HCT116 (cell line): Measurements from ENCODE around the gene ARHGEF3. TPM values are rescaled to one million over a fixed set of nuclear protein-coding genes. Genes with fewer than 3 reads are reported as not detected.

Experiments used
- ATAC-seq: fragments of 200-7000 bp; cut with Tn5 transposase; 2 replicates; pipeline ENCODE4 v1.9.1; 2020; ENCODE audit warnings: mild to moderate bottlenecking, moderate library complexity
- BruUV-seq: library from RNA; stranded (reverse); fragments of 400-500 nt; replicated peaks from 2 replicates; lab custom pipeline; 2021; lab: Mats Ljungman, UMichigan
- CTCF ChIA-PET: fragments of 300-600 bp; sonication (Branson Sonifier 250); formaldehyde crosslinking; loops from one replicate; lab custom pipeline; 2021; ENCODE audit warnings: antibody characterized with exemption; lab: Charles Lee
- POLR2A ChIA-PET: fragments of 300-600, 350-600 bp; sonication (Branson Sonifier 250); formaldehyde crosslinking; loops from one replicate; lab custom pipeline; 2021; ENCODE audit warnings: antibody characterized with exemption; lab: Charles Lee
- RAD21 ChIA-PET, 2 experiments: fragments of 300-600 bp; sonication (Branson Sonifier 250); formaldehyde crosslinking; loops; one replicate each; lab custom pipeline; 2023; ENCODE audit warnings: low total read pairs in 2 of 2; ENCODE audit not compliant: uncharacterized antibody in 2 of 2, unreplicated experiment in 2 of 2, low non-redundant PET in 1 of 2; lab: Charles Lee
- DNase-seq: peaks from one replicate; pipeline ENCODE4 v3.0.0-alpha.2; 2010; ENCODE audit warnings: low read depth, low spot score
- H2AFZ ChIP-seq: fragments of 200-600 bp; shearing (Covaris generic), sonication (generic); 2 replicates; pipeline ENCODE4 v1.6.1; 2017; ENCODE audit warnings: low read depth, mixed run types, mixed read lengths, antibody characterized with exemption, low read length; ENCODE audit not compliant: poor library complexity, severe bottlenecking
- H3K27ac ChIP-seq: 2 replicates; pipeline ENCODE4 v1.5.1; 2012; ENCODE audit warnings: low read depth, low read length
- H3K27me3 ChIP-seq: fragments of 200-600 bp; sonication (generic); 2 replicates; pipeline ENCODE4 v1.6.1; 2016; ENCODE audit warnings: mixed run types, low read length, mixed read lengths; ENCODE audit not compliant: insufficient read depth
- H3K36me3 ChIP-seq, 2 experiments: fragments of 200-500 bp in 1 of 2; fragments of 200-600 bp in 1 of 2; sonication (Bioruptor generic) in 1 of 2; sonication (generic) in 1 of 2; 2 replicates each; pipeline versions ENCODE4 v1.5.1 to v1.6.1; 2014 to 2016; ENCODE audit warnings: low read length in 2 of 2, inconsistent platforms in 1 of 2, mixed read lengths in 1 of 2, mixed run types in 1 of 2; ENCODE audit not compliant: insufficient read depth in 2 of 2, control insufficient read depth in 1 of 2
- H3K4me1 ChIP-seq, 2 experiments: fragments of 200-600 bp in 1 of 2; sonication (generic) in 1 of 2; 2 replicates each; pipeline versions ENCODE4 v1.5.1 to v1.6.1; 2012 to 2017; ENCODE audit warnings: low read length in 2 of 2, inconsistent platforms in 1 of 2, mild to moderate bottlenecking in 1 of 2, mixed read lengths in 1 of 2, mixed run types in 1 of 2, moderate library complexity in 1 of 2; ENCODE audit not compliant: insufficient read depth in 2 of 2, control insufficient read depth in 1 of 2
- H3K4me2 ChIP-seq: fragments of 200-600 bp; sonication (generic); 2 replicates; pipeline ENCODE4 v1.6.1; 2017; ENCODE audit warnings: mixed run types, low read length, mixed read lengths
- H3K4me3 ChIP-seq, 2 experiments: fragments of 200-600 bp in 1 of 2; sonication (generic) in 1 of 2; replicated peaks in 1 of 2; 2 replicates each; pipeline ENCODE4 v1.5.1; 2011 to 2016; ENCODE audit warnings: low read length in 2 of 2, control low read depth in 1 of 2, low read depth in 1 of 2, mild to moderate bottlenecking in 1 of 2, mixed read lengths in 1 of 2, mixed run types in 1 of 2
- H3K79me2 ChIP-seq: fragments of 200-600 bp; sonication (generic); 2 replicates; pipeline ENCODE4 v1.6.1; 2017; ENCODE audit warnings: mild to moderate bottlenecking, mixed run types, low read length, moderate library complexity, mixed read lengths; ENCODE audit not compliant: insufficient read depth
- H3K9ac ChIP-seq: fragments of 200-600 bp; sonication (generic); 2 replicates; pipeline ENCODE4 v1.6.1; 2016; ENCODE audit warnings: low read length, mixed read lengths
- H3K9me2 ChIP-seq: fragments of 200-600 bp; sonication (generic), shearing (Covaris generic); 2 replicates; pipeline ENCODE4 v1.6.1; 2017; ENCODE audit warnings: mixed run types, mild to moderate bottlenecking, moderate library complexity; ENCODE audit not compliant: insufficient read depth
- H3K9me3 ChIP-seq, 2 experiments: fragments of 200-500 bp in 1 of 2; fragments of 200-600 bp in 1 of 2; sonication (Bioruptor generic) in 1 of 2; sonication (generic) in 1 of 2; 2 replicates each; pipeline ENCODE4 v1.6.1; 2014 to 2017; ENCODE audit warnings: low read length in 2 of 2, mixed read lengths in 2 of 2, inconsistent platforms in 1 of 2, low read depth in 1 of 2, mild to moderate bottlenecking in 1 of 2, mixed run types in 1 of 2, moderate library complexity in 1 of 2; ENCODE audit not compliant: control insufficient read depth in 1 of 2, insufficient read depth in 1 of 2
- H4K20me1 ChIP-seq: fragments of 200-600 bp; sonication (generic), shearing (Covaris generic); 2 replicates; pipeline ENCODE4 v1.6.1; 2017; ENCODE audit warnings: mixed run types, mild to moderate bottlenecking, moderate library complexity; ENCODE audit not compliant: insufficient read depth
- ATF3 ChIP-seq: IDR thresholded peaks from 2 replicates; pipeline ENCODE4 v1.6.1; 2012
- CBX3 ChIP-seq: IDR thresholded peaks from 2 replicates; pipeline ENCODE4 v1.6.1; 2012; ENCODE audit warnings: low read depth
- CEBPB ChIP-seq: IDR thresholded peaks from 2 replicates; pipeline ENCODE4 v1.6.1; 2012; ENCODE audit warnings: low read depth
- CTCF ChIP-seq, 3 experiments: fragments of 200-600 bp in 1 of 3; sonication (generic) in 1 of 3; IDR thresholded peaks in 2 of 3; conservative IDR thresholded peaks in 1 of 3; 2 replicates each; pipeline ENCODE4 v1.5.1; 2012 to 2017; ENCODE audit warnings: low read depth in 2 of 3, low read length in 2 of 3, antibody characterized with exemption in 1 of 3, borderline replicate concordance in 1 of 3, control low read depth in 1 of 3, mild to moderate bottlenecking in 1 of 3, mixed read lengths in 1 of 3, mixed run types in 1 of 3, moderate library complexity in 1 of 3; ENCODE audit not compliant: insufficient read depth in 1 of 3
- EGR1 ChIP-seq: IDR thresholded peaks from 2 replicates; pipeline ENCODE4 v1.6.1; 2012; ENCODE audit warnings: low read depth
- ELF1 ChIP-seq: IDR thresholded peaks from 2 replicates; pipeline ENCODE4 v1.6.1; 2012; ENCODE audit warnings: low read depth, borderline replicate concordance
- EZH2 ChIP-seq: fragments of 200-600 bp; sonication (generic); IDR thresholded peaks from 2 replicates; pipeline ENCODE4 v1.6.1; 2017; ENCODE audit warnings: antibody characterized with exemption, mixed run types
- EZH2phosphoT487 ChIP-seq: fragments of 200-600 bp; IDR thresholded peaks from 2 replicates; pipeline ENCODE4 v1.6.1; 2018; ENCODE audit warnings: antibody characterized with exemption, borderline replicate concordance
- FOSL1 ChIP-seq: IDR thresholded peaks from 2 replicates; pipeline ENCODE4 v1.6.1; 2012; ENCODE audit warnings: low read depth
- JUND ChIP-seq: IDR thresholded peaks from 2 replicates; pipeline ENCODE4 v1.6.1; 2012
- SIN3A ChIP-seq: IDR thresholded peaks from 2 replicates; pipeline ENCODE4 v1.6.1; 2012; ENCODE audit warnings: low read depth
- SP1 ChIP-seq: IDR thresholded peaks from 2 replicates; pipeline ENCODE4 v1.6.1; 2012; ENCODE audit warnings: low read depth
- SRF ChIP-seq: IDR thresholded peaks from 2 replicates; pipeline ENCODE4 v1.6.1; 2012; ENCODE audit warnings: low read depth
- TCF7L2 ChIP-seq: IDR thresholded peaks from 2 replicates; pipeline ENCODE4 v1.7.0; 2011; ENCODE audit warnings: borderline replicate concordance, inconsistent platforms; ENCODE audit not compliant: insufficient read depth, insufficient read length; ENCODE audit errors: extremely low read depth
- ZFX ChIP-seq: fragments of 450-650 bp; IDR thresholded peaks from 2 replicates; pipeline ENCODE4 v1.6.1; 2017
- ZNF274 ChIP-seq: fragments of 200-500 bp; sonication (Bioruptor generic); IDR thresholded peaks from 2 replicates; pipeline ENCODE4 v1.6.1; 2014; ENCODE audit warnings: mild to moderate bottlenecking, low read depth, low read length, inconsistent platforms
- intact Hi-C: fragments of 100-400 bp; cut with micrococcal nuclease; formaldehyde crosslinking; loops from 2 replicates; pipeline ENCODE4 v1.10.0; 2022
- total RNA-seq: library from RNA; stranded (reverse); gene quantifications from one replicate; pipeline ENCODE4 v1.2.1, GENCODE V29; 2021; ENCODE audit not compliant: unreplicated experiment
- TF ChIP-seq, protein P1 (sequence below): IDR thresholded peaks from 2 replicates; pipeline ENCODE4 v1.6.1; 2012; ENCODE audit warnings: low read depth
- TF ChIP-seq, protein P2 (sequence below): IDR thresholded peaks from 2 replicates; pipeline ENCODE4 v1.6.1; 2011; ENCODE audit warnings: mild to moderate bottlenecking, low read length, moderate library complexity; ENCODE audit not compliant: insufficient replicate concordance; ENCODE audit errors: extremely low read depth

The ARHGEF3 gene
- total RNA-seq, 1 experiment from 2014 or later: 18.1 TPM

GRCh38 chr3:56833536-56833935 is 31.8 kb upstream of the ARHGEF3 start:
- H3K27ac ChIP-seq: no peak overlapping the region
- no peak overlapping the region for H2AFZ ChIP-seq
- DNase-seq (no peak), ATAC-seq (no peak)
- POLR2A ChIA-PET: no interaction called here
- H3K36me3 ChIP-seq: no peaks in the 10 kb centered on the region
- H3K27me3 ChIP-seq: no peaks in the 10 kb centered on the region
- intact Hi-C loops: no loop called here
- no peaks in the 10 kb centered on the region for H3K79me2 ChIP-seq
- CTCF ChIA-PET: no interaction called here
- H3K4me3 ChIP-seq: no peak overlapping the region
- H3K4me1 ChIP-seq: peaks cover 18 to 26% of the 10 kb centered on the region in 2 experiments
- TF ChIP-seq ZNF274: no peak
- TF ChIP-seq CEBPB: no peak
- TF ChIP-seq JUND: no peak
- no peak for TF ChIP-seq SIN3A
- TF ChIP-seq EGR1: no peak
- no peak for TF ChIP-seq ELF1
- no peak for TF ChIP-seq ATF3
- TF ChIP-seq, protein P1, sequence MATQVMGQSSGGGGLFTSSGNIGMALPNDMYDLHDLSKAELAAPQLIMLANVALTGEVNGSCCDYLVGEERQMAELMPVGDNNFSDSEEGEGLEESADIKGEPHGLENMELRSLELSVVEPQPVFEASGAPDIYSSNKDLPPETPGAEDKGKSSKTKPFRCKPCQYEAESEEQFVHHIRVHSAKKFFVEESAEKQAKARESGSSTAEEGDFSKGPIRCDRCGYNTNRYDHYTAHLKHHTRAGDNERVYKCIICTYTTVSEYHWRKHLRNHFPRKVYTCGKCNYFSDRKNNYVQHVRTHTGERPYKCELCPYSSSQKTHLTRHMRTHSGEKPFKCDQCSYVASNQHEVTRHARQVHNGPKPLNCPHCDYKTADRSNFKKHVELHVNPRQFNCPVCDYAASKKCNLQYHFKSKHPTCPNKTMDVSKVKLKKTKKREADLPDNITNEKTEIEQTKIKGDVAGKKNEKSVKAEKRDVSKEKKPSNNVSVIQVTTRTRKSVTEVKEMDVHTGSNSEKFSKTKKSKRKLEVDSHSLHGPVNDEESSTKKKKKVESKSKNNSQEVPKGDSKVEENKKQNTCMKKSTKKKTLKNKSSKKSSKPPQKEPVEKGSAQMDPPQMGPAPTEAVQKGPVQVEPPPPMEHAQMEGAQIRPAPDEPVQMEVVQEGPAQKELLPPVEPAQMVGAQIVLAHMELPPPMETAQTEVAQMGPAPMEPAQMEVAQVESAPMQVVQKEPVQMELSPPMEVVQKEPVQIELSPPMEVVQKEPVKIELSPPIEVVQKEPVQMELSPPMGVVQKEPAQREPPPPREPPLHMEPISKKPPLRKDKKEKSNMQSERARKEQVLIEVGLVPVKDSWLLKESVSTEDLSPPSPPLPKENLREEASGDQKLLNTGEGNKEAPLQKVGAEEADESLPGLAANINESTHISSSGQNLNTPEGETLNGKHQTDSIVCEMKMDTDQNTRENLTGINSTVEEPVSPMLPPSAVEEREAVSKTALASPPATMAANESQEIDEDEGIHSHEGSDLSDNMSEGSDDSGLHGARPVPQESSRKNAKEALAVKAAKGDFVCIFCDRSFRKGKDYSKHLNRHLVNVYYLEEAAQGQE: no peak
- TF ChIP-seq, protein P2, sequence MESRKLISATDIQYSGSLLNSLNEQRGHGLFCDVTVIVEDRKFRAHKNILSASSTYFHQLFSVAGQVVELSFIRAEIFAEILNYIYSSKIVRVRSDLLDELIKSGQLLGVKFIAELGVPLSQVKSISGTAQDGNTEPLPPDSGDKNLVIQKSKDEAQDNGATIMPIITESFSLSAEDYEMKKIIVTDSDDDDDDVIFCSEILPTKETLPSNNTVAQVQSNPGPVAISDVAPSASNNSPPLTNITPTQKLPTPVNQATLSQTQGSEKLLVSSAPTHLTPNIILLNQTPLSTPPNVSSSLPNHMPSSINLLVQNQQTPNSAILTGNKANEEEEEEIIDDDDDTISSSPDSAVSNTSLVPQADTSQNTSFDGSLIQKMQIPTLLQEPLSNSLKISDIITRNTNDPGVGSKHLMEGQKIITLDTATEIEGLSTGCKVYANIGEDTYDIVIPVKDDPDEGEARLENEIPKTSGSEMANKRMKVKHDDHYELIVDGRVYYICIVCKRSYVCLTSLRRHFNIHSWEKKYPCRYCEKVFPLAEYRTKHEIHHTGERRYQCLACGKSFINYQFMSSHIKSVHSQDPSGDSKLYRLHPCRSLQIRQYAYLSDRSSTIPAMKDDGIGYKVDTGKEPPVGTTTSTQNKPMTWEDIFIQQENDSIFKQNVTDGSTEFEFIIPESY: no peak
- no peak for TF ChIP-seq EZH2phosphoT487
- TF ChIP-seq SRF: no peak
- no peak for TF ChIP-seq CTCF (IDR thresholded peaks at IDR 0.05 in 2 of 3, conservative IDR thresholded peaks at IDR 0.05 in 1 of 3; ENCODE audit: borderline replicate concordance in 1 of 3, insufficient read depth in 1 of 3, low read depth in 2 of 3, low read length in 2 of 3)
- TF ChIP-seq ZFX: no peak
- no peak for TF ChIP-seq CBX3
- TF ChIP-seq SP1: no peak
- TF ChIP-seq EZH2: no peak
- TF ChIP-seq FOSL1: no peak
- TF ChIP-seq TCF7L2: no peak
- no peaks in the 10 kb centered on the region for H4K20me1 ChIP-seq
- no peaks in the 10 kb centered on the region for H3K9me3 ChIP-seq
- H3K4me2 ChIP-seq: no peak overlapping the region
- RAD21 ChIA-PET: no interaction called here
- no peak overlapping the region for H3K9ac ChIP-seq
- no TSS peak for BruUV-seq
- no peaks in the 10 kb centered on the region for H3K9me2 ChIP-seq
